Thoracic aorta (tissue), 2 donors: ENCODE measurements around the gene C20orf141. TPM values are rescaled to one million over a fixed set of nuclear protein-coding genes. Genes with fewer than 3 reads are reported as not detected.

Experiments used
- ATAC-seq: fragments of 150-250 bp; one replicate; pipeline ENCODE4 v1.8.0; 2017; ENCODE audit warnings: low read depth; ENCODE audit not compliant: insufficient number of reproducible peaks, low FRiP score
- DNase-seq: peaks from one replicate; pipeline ENCODE4 v3.0.0-alpha.2; 2020; ENCODE audit warnings: low spot score
- H3K27ac ChIP-seq, 2 donors: fragments of 200-600 bp; sonication (generic); 1 replicate in 1 of 2; 2 replicates in 1 of 2; pipeline ENCODE4 v1.5.1; 2016; ENCODE audit warnings: mild to moderate bottlenecking in 2 of 2, moderate library complexity in 2 of 2
- H3K27me3 ChIP-seq: fragments of 200-600 bp; sonication (generic); replicated peaks from 2 replicates; pipeline ENCODE4 v1.6.0; 2016; ENCODE audit warnings: mild to moderate bottlenecking; ENCODE audit not compliant: insufficient read depth
- H3K36me3 ChIP-seq: fragments of 200-600 bp; sonication (generic); one replicate; pipeline ENCODE4 v1.5.1; 2016
- H3K4me1 ChIP-seq, 2 donors: fragments of 200-600 bp; sonication (generic); 1 replicate in 1 of 2; 2 replicates in 1 of 2; pipeline versions ENCODE4 v1.5.1 to v1.6.0; 2016; ENCODE audit warnings: low read depth in 2 of 2, mild to moderate bottlenecking in 1 of 2; ENCODE audit not compliant: control insufficient read depth in 1 of 2
- H3K4me3 ChIP-seq: fragments of 200-600 bp; sonication (generic); 2 replicates; pipeline ENCODE4 v1.5.1; 2016; ENCODE audit warnings: mild to moderate bottlenecking
- H3K9me3 ChIP-seq: fragments of 200-600 bp; sonication (generic); 2 replicates; pipeline ENCODE4 v1.5.1; 2016
- CTCF ChIP-seq: fragments of 200-600 bp; sonication (generic); IDR thresholded peaks from one replicate; pipeline ENCODE4 v1.5.1; 2019; ENCODE audit warnings: antibody characterized with exemption
- total RNA-seq, 2 donors: library from RNA; depleted of rRNA; stranded (reverse); fragments of >200 nt; gene quantifications; one replicate each; pipeline versions ENCODE4 v1.1.0 to v1.2.3, GENCODE V29; 2016

C20orf141 gene
- total RNA-seq, 2 donors from 2014 or later: not detected

- no peaks in the 10 kb centered on the region for H3K4me1 ChIP-seq
- no peaks in the 10 kb centered on the region for H3K36me3 ChIP-seq
- no peak overlapping the region for H3K27ac ChIP-seq
- ATAC-seq (no peak), DNase-seq (no peak)
- no peaks in the 10 kb centered on the region for H3K27me3 ChIP-seq
- no peak for TF ChIP-seq CTCF
- H3K4me3 ChIP-seq: no peak overlapping the region
- H3K9me3 ChIP-seq: no peaks in the 10 kb centered on the region
These were observed 21.3 kb upstream of the C20orf141 start for GRCh38 chr20:2793471-2793870.

- TF ChIP-seq CTCF: no peak
- Histone ChIP-seq H3K36me3 (no peaks in the 10 kb centered on the region), H3K27me3 (no peaks in the 10 kb centered on the region), H3K4me3 (no peak overlapping the region), H3K27ac (no peak overlapping the region), H3K4me1 (no peaks in the 10 kb centered on the region), H3K9me3 (no peaks in the 10 kb centered on the region)
- DNase-seq: no peak
- no peak for ATAC-seq
These were observed 20.5 kb upstream of the C20orf141 start for GRCh38 chr20:2794202-2794748.

- peaks cover 0 to 5% of the 10 kb centered on the region in 2 donors for H3K4me1 ChIP-seq
- no peak overlapping the region for H3K27ac ChIP-seq
- no peak for TF ChIP-seq CTCF
- no peak for DNase-seq
- no peaks in the 10 kb centered on the region for H3K36me3 ChIP-seq
- no peak overlapping the region for H3K4me3 ChIP-seq
- H3K9me3 ChIP-seq: no peaks in the 10 kb centered on the region
- no peak for ATAC-seq
- peaks cover 5% of the 10 kb centered on the region for H3K27me3 ChIP-seq
These were observed 19.8 kb upstream of the C20orf141 start for GRCh38 chr20:2794866-2795447.

- no peaks in the 10 kb centered on the region for H3K36me3 ChIP-seq
- ATAC-seq (no peak), DNase-seq (no peak)
- H3K4me1 ChIP-seq: peaks cover 0 to 10% of the 10 kb centered on the region in 2 donors
- no peaks in the 10 kb centered on the region for H3K9me3 ChIP-seq
- TF ChIP-seq CTCF: no peak
- H3K27ac ChIP-seq: no peak overlapping the region
- H3K27me3 ChIP-seq: peaks cover 5% of the 10 kb centered on the region
- H3K4me3 ChIP-seq: no peak overlapping the region
These were observed 19.3 kb upstream of the C20orf141 start for GRCh38 chr20:2795451-2795850.

GRCh38 chr20:2796011-2796660 is 18.7 kb upstream of the C20orf141 start:
- no peak overlapping the region for H3K27ac ChIP-seq
- peaks cover 0 to 10% of the 10 kb centered on the region in 2 donors for H3K4me1 ChIP-seq
- DNase-seq (no peak), ATAC-seq (no peak)
- no peak overlapping the region for H3K4me3 ChIP-seq
- peaks cover 5% of the 10 kb centered on the region for H3K27me3 ChIP-seq
- no peak for TF ChIP-seq CTCF
- H3K36me3 ChIP-seq: no peaks in the 10 kb centered on the region
- H3K9me3 ChIP-seq: no peaks in the 10 kb centered on the region
